Neuronal stem cell (in vitro differentiated cells): ENCODE measurements around the gene SPATS2.

Experiments
- DNase-seq: peaks from one replicate; pipeline ENCODE4 v3.0.0-alpha.2; 2013; ENCODE audit warnings: low spot score
- H2AFZ ChIP-seq: one replicate; pipeline ENCODE4 v1.6.1; 2013; ENCODE audit warnings: mild to moderate bottlenecking, low read length, inconsistent platforms
- H2AK5ac ChIP-seq: 2 replicates; pipeline ENCODE4 v1.6.1; 2013; ENCODE audit warnings: low read depth, mild to moderate bottlenecking, inconsistent platforms, low read length, moderate library complexity, mixed read lengths
- H2BK120ac ChIP-seq: 2 replicates; pipeline ENCODE4 v1.6.1; 2013; ENCODE audit warnings: low read depth, mild to moderate bottlenecking, inconsistent platforms, low read length, moderate library complexity, mixed read lengths
- H2BK12ac ChIP-seq: one replicate; pipeline ENCODE4 v1.6.1; 2013; ENCODE audit warnings: low read length, inconsistent platforms
- H2BK15ac ChIP-seq: 2 replicates; pipeline ENCODE4 v1.6.1; 2013; ENCODE audit warnings: mild to moderate bottlenecking, low read length, inconsistent platforms, mixed read lengths
- H2BK5ac ChIP-seq: one replicate; pipeline ENCODE4 v1.6.1; 2013; ENCODE audit warnings: inconsistent platforms, mild to moderate bottlenecking, low read length, moderate library complexity
- H3K14ac ChIP-seq: one replicate; pipeline ENCODE4 v1.6.1; 2013; ENCODE audit warnings: low read length, inconsistent platforms
- H3K18ac ChIP-seq: 2 replicates; pipeline ENCODE4 v1.6.1; 2013; ENCODE audit warnings: low read length, inconsistent platforms
- H3K23ac ChIP-seq: 2 replicates; pipeline ENCODE4 v1.6.1; 2013; ENCODE audit warnings: low read depth, mild to moderate bottlenecking, mixed read lengths, low read length, inconsistent platforms; ENCODE audit not compliant: poor library complexity
- H3K27ac ChIP-seq: replicated peaks from 3 replicates; pipeline ENCODE4 v1.5.1; 2013; ENCODE audit warnings: low read length, inconsistent platforms
- H3K27me3 ChIP-seq, 3 experiments: 2 replicates each; pipeline ENCODE4 v1.6.1; 2013; ENCODE audit warnings: low read length in 3 of 3, mild to moderate bottlenecking in 2 of 3, inconsistent platforms in 1 of 3, low read depth in 1 of 3, mixed read lengths in 1 of 3, moderate library complexity in 1 of 3; ENCODE audit not compliant: control insufficient read depth in 3 of 3, insufficient read depth in 3 of 3
- H3K36me3 ChIP-seq, 2 donors: replicated peaks in 1 of 2; 2 replicates each; pipeline ENCODE4 v1.6.1; 2013; ENCODE audit warnings: low read length in 2 of 2; ENCODE audit not compliant: control insufficient read depth in 2 of 2, insufficient read depth in 2 of 2
- H3K4ac ChIP-seq: 2 replicates; pipeline ENCODE4 v1.6.1; 2013; ENCODE audit warnings: inconsistent platforms, mild to moderate bottlenecking, low read length, moderate library complexity
- H3K4me1 ChIP-seq, 2 donors: 1 replicate in 1 of 2; 2 replicates in 1 of 2; pipeline ENCODE4 v1.6.1; 2013; ENCODE audit warnings: low read length in 2 of 2, low read depth in 1 of 2; ENCODE audit not compliant: control insufficient read depth in 2 of 2, insufficient read depth in 1 of 2
- H3K4me2 ChIP-seq: one replicate; pipeline ENCODE4 v1.6.1; 2013; ENCODE audit warnings: mild to moderate bottlenecking, low read length, inconsistent platforms; ENCODE audit not compliant: insufficient read depth, poor library complexity, severe bottlenecking
- H3K4me3 ChIP-seq, 2 donors: 2 replicates each; pipeline ENCODE4 v1.5.1; 2013; ENCODE audit warnings: low read length in 2 of 2, mild to moderate bottlenecking in 2 of 2, inconsistent platforms in 1 of 2, moderate library complexity in 1 of 2
- H3K79me1 ChIP-seq: one replicate; pipeline ENCODE4 v1.6.1; 2013; ENCODE audit warnings: low read depth, mild to moderate bottlenecking, inconsistent platforms, low read length, moderate library complexity
- H3K9ac ChIP-seq: one replicate; pipeline ENCODE4 v1.6.1; 2013; ENCODE audit warnings: mild to moderate bottlenecking, low read depth, low read length, inconsistent platforms; ENCODE audit not compliant: poor library complexity
- H3K9me3 ChIP-seq, 2 donors: replicated peaks in 1 of 2; 2 replicates each; pipeline versions ENCODE3 to v1.6.1; 2013; ENCODE audit warnings: low read length in 2 of 2, mild to moderate bottlenecking in 2 of 2, inconsistent platforms in 1 of 2, low read depth in 1 of 2, mixed read lengths in 1 of 2, moderate library complexity in 1 of 2; ENCODE audit not compliant: control insufficient read depth in 2 of 2, insufficient read depth in 1 of 2
- H4K8ac ChIP-seq: one replicate; pipeline ENCODE4 v1.6.1; 2013; ENCODE audit warnings: low read depth, mild to moderate bottlenecking, inconsistent platforms, low read length, moderate library complexity
- H4K91ac ChIP-seq: one replicate; pipeline ENCODE4 v1.6.1; 2013; ENCODE audit warnings: low read length, low read depth, mild to moderate bottlenecking, inconsistent platforms; ENCODE audit not compliant: poor library complexity
- WGBS, 2 donors: extraction: QIAGEN DNeasy Blood & Tissue Kit; methylation state at CpG; one replicate each; pipeline ENCODE4 v1.1.7; 2013; ENCODE audit warnings: missing lambda C conversion rate in 2 of 2, mixed read lengths in 1 of 2; ENCODE audit not compliant: insufficient read length in 2 of 2, insufficient replicate concordance in 1 of 2; ENCODE audit errors: extremely low coverage in 2 of 2; 5-methylcytosine and 5-hydroxymethylcytosine counted together

SPATS2 gene

DNA sequence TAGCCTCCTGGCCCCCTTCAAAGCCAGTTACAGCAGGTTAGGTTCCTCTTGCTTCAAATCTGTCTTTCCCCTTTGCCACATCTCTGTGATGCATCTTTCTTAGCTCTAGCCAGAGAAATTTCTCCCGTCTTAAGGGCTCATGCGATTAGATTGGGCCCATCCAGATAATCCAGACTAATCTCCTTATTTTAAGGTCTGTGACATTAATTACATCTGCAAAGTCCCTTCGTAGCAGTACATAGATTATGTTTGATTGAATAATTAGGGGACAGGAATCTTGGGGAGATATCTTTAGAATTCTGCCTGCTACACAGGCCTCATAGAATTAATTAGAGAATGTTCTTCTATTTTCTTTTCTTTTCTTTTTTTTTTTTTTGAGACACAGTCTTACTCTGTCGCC lies 79.3 kb downstream of the SPATS2 start:
- H3K9ac ChIP-seq, result no peak overlapping the region
- no peak overlapping the region for H3K4me3 ChIP-seq
- H3K18ac ChIP-seq, result no peak overlapping the region
- no peak overlapping the region for H4K8ac ChIP-seq
- no peak overlapping the region for H3K4me2 ChIP-seq
- no peak overlapping the region for H2AK5ac ChIP-seq
- peaks cover 0 to 3% of the 10 kb centered on the region in 2 donors for H3K9me3 ChIP-seq
- no peak overlapping the region for H2AFZ ChIP-seq
- H3K27ac ChIP-seq, result no peak overlapping the region
- H3K27me3 ChIP-seq, result no peaks in the 10 kb centered on the region
- H3K4ac ChIP-seq, result no peak overlapping the region
- no peaks in the 10 kb centered on the region for H3K79me1 ChIP-seq
- no peak overlapping the region for H3K23ac ChIP-seq
- H2BK12ac ChIP-seq, result no peak overlapping the region
- H3K36me3 ChIP-seq, result peaks cover 0 to 5% of the 10 kb centered on the region in 2 donors
- WGBS, 2 donors, result no CpG with 5 or more reads among the region's 4 CpGs
- no peaks in the 10 kb centered on the region for H3K4me1 ChIP-seq
- H2BK5ac ChIP-seq, result no peak overlapping the region
- DNase-seq, result no peak
- no peak overlapping the region for H2BK120ac ChIP-seq
- H3K14ac ChIP-seq, result no peak overlapping the region
- H2BK15ac ChIP-seq, result no peak overlapping the region
- no peak overlapping the region for H4K91ac ChIP-seq

- Histone ChIP-seq H2BK12ac (no peak overlapping the region), H2BK15ac (no peak overlapping the region), H3K9me3 (peaks cover 0 to 3% of the 10 kb centered on the region in 2 donors), H3K23ac (no peak overlapping the region), H3K36me3 (no peaks in the 10 kb centered on the region), H3K14ac (no peak overlapping the region), H3K27me3 (no peaks in the 10 kb centered on the region), H3K9ac (no peak overlapping the region), H4K8ac (no peak overlapping the region), H3K27ac (no peak overlapping the region), H3K4me2 (no peak overlapping the region), H4K91ac (no peak overlapping the region), H3K4me3 (no peak overlapping the region), H3K79me1 (no peaks in the 10 kb centered on the region), H2BK5ac (no peak overlapping the region), H2AFZ (no peak overlapping the region), H3K4ac (no peak overlapping the region), H2AK5ac (no peak overlapping the region), H3K4me1 (no peaks in the 10 kb centered on the region), H2BK120ac (no peak overlapping the region), H3K18ac (no peak overlapping the region)
- no CpG with 5 or more reads among the region's 3 CpGs for WGBS, 2 donors
- no peak for DNase-seq
Observed at GRCh38 chr12:49448858-49449257, 81.6 kb downstream of the SPATS2 start.

DNA sequence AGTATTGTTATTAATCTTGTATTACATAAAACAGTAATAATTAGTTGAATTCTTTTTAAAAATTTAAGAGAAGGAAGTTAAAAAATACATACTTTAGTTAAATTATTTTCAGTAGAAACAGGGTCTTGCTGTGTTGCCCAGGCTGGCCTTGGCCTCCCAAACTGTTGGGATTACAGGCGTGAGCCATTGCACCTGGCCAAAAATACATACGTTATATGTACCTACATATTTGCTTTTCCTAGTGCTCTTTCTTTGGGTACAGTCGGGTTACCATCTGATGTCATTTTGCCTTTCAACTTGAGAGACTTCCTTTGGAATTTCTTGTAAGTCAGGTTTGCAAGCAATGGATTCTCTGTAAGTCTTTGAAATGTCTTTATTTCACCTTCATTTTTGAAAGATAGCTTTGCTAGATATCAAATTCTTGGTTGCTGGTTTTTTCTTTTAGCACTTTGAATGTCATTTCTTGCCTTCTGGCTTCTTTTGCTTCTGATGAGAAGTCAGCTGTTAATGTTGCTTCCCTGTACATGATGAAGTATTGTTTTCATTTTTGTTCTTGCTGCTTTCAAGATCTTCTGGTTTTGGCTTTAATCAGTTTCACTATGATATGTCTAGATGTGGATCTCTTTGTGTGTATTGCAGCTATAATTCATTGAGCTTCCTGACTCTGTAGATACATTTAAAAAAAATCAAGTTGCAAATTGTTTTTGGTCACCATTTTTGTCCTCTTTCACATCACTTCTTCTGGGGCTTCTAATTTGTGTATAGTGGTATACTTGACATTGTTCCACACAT lies 84.4 kb downstream of the SPATS2 start:
- H3K9me3 ChIP-seq, result no peaks in the 10 kb centered on the region
- no peak overlapping the region for H2BK12ac ChIP-seq
- H3K79me1 ChIP-seq, result no peaks in the 10 kb centered on the region
- WGBS, 2 donors, result no CpG with 5 or more reads among the region's 3 CpGs
- H3K4ac ChIP-seq, result no peak overlapping the region
- no peak overlapping the region for H4K91ac ChIP-seq
- H3K4me3 ChIP-seq, result no peak overlapping the region
- H2AK5ac ChIP-seq, result no peak overlapping the region
- H2BK120ac ChIP-seq, result no peak overlapping the region
- no peak overlapping the region for H3K9ac ChIP-seq
- no peak overlapping the region for H3K27ac ChIP-seq
- no peak overlapping the region for H4K8ac ChIP-seq
- no peaks in the 10 kb centered on the region for H3K27me3 ChIP-seq
- H2BK15ac ChIP-seq, result no peak overlapping the region
- peaks cover 0 to 3% of the 10 kb centered on the region in 2 donors for H3K36me3 ChIP-seq
- H2AFZ ChIP-seq, result no peak overlapping the region
- no peak overlapping the region for H3K18ac ChIP-seq
- H3K4me2 ChIP-seq, result no peak overlapping the region
- no peak for DNase-seq
- H3K14ac ChIP-seq, result no peak overlapping the region
- H3K23ac ChIP-seq, result no peak overlapping the region
- H3K4me1 ChIP-seq, result no peaks in the 10 kb centered on the region
- H2BK5ac ChIP-seq, result no peak overlapping the region

DNA sequence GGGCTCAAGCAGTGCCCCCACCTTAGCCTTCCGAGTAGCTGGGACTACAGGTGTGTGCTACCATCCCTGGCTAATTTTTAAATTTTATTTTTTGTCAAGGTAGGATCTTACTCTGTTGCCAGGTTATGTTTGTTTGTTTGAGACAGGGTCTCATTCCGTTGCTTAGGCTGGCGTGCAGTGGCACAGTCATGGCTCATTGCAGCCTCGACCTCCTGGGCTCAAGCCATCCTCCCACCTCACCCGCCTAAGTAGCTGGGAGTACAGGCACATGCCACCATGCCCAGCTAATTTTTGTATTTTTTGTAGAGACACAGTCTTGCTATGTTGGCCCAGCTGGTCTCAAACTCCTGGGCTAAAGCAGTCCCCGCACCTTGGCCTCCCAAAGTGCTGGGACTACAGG lies 88.2 kb downstream of the SPATS2 start:
- no peak overlapping the region for H4K8ac ChIP-seq
- no peak overlapping the region for H2BK120ac ChIP-seq
- no peaks in the 10 kb centered on the region for H3K4me1 ChIP-seq
- H3K79me1 ChIP-seq, result no peaks in the 10 kb centered on the region
- H3K27me3 ChIP-seq, result no peaks in the 10 kb centered on the region
- H3K9me3 ChIP-seq, result no peaks in the 10 kb centered on the region
- no peak overlapping the region for H2BK15ac ChIP-seq
- H4K91ac ChIP-seq, result no peak overlapping the region
- no peak overlapping the region for H3K18ac ChIP-seq
- no peak overlapping the region for H3K14ac ChIP-seq
- no peak overlapping the region for H3K23ac ChIP-seq
- H2AFZ ChIP-seq, result no peak overlapping the region
- no peak overlapping the region for H3K27ac ChIP-seq
- H3K4me2 ChIP-seq, result no peak overlapping the region
- H3K9ac ChIP-seq, result no peak overlapping the region
- DNase-seq, result no peak
- H3K4ac ChIP-seq, result no peak overlapping the region
- H2BK12ac ChIP-seq, result no peak overlapping the region
- H2AK5ac ChIP-seq, result no peak overlapping the region
- peaks cover 0 to 3% of the 10 kb centered on the region in 2 donors for H3K36me3 ChIP-seq
- no CpG with 5 or more reads among the region's 6 CpGs for WGBS, 2 donors
- H3K4me3 ChIP-seq, result no peak overlapping the region
- no peak overlapping the region for H2BK5ac ChIP-seq
